Thyroid gland (tissue), 4 donors: Measurements from ENCODE around the gene CREB3L2. TPM values are rescaled to one million over a fixed set of nuclear protein-coding genes. Genes with fewer than 3 reads are reported as not detected.

Experiments
- DNase-seq, 2 donors: peaks; one replicate each; pipeline ENCODE4 v3.0.0-alpha.2; 2019
- H3K27ac ChIP-seq, 3 donors: fragments of 200-600 bp; sonication (generic); 1 replicate in 2 of 3; 2 replicates in 1 of 3; pipeline ENCODE4 v1.5.1; 2016 to 2019; ENCODE audit warnings: mild to moderate bottlenecking in 1 of 3, moderate library complexity in 1 of 3
- H3K27me3 ChIP-seq: fragments of 200-600 bp; sonication (generic); one replicate; pipeline ENCODE4 v1.5.1; 2019
- H3K36me3 ChIP-seq, 2 donors: fragments of 200-600 bp; sonication (generic); one replicate each; pipeline ENCODE4 v1.5.1; 2016 to 2019
- H3K4me1 ChIP-seq, 2 donors: fragments of 200-600 bp; sonication (generic); one replicate each; pipeline ENCODE4 v1.5.1; 2017 to 2019
- H3K4me3 ChIP-seq, 3 donors: fragments of 200-600 bp; sonication (generic); replicated peaks in 1 of 3; 1 replicate in 2 of 3; 2 replicates in 1 of 3; pipeline ENCODE4 v1.5.1; 2016; ENCODE audit warnings: mild to moderate bottlenecking in 1 of 3
- H3K9me3 ChIP-seq: fragments of 200-600 bp; sonication (generic); one replicate; pipeline ENCODE4 v1.5.1; 2017
- POLR2A ChIP-seq, 2 donors: fragments of 450-650 bp; IDR thresholded peaks; one replicate each; pipeline ENCODE4 v1.6.1; 2017; ENCODE audit warnings: antibody characterized with exemption in 2 of 2, mild to moderate bottlenecking in 2 of 2, moderate library complexity in 1 of 2
- WGBS, 2 donors: methylation state at CpG; one replicate each; pipeline ENCODE4 v1.1.5; 2017; 5-methylcytosine and 5-hydroxymethylcytosine counted together
- intact Hi-C: fragments of 100-400 bp; cut with DNase I; formaldehyde crosslinking; loops from one replicate; pipeline ENCODE4 v1.15.1; 2023
- total RNA-seq, 4 donors: library from RNA; depleted of rRNA; stranded (reverse); fragments of >200 nt; gene quantifications; one replicate each; pipeline ENCODE4 v1.2.3, GENCODE V29; 2016
- TF ChIP-seq, protein P1 (sequence below), 6 experiments: fragments of 200-600 bp in 3 of 6; fragments of 450-650 bp in 3 of 6; sonication (generic) in 3 of 6; IDR thresholded peaks; one replicate each; pipeline ENCODE4 v1.5.1; 2016 to 2019; ENCODE audit warnings: antibody characterized with exemption in 6 of 6, mild to moderate bottlenecking in 2 of 6, inconsistent platforms in 1 of 6, moderate library complexity in 1 of 6

Gene CREB3L2
- total RNA-seq, 4 donors from 2014 or later: 86.1 to 143 (median 103) TPM

GRCh38 chr7:137958470-137959431, 43.1 kb downstream of the CREB3L2 start:
- no peaks in the 10 kb centered on the region for H3K9me3 ChIP-seq
- no peaks in the 10 kb centered on the region for H3K36me3 ChIP-seq
- peak; percentile 86 to 88 for DNase-seq
- intact Hi-C loops: no loop called here
- H3K27me3 ChIP-seq: no peaks in the 10 kb centered on the region
- peak overlapping the region; percentile 85 to 98 (median 89) for H3K27ac ChIP-seq
- WGBS, 2 donors: 55 to 60% methylated on average over 4 of the region's 4 CpGs
- H3K4me3 ChIP-seq: no peak overlapping the region
- TF ChIP-seq POLR2A (IDR thresholded peaks at IDR 0.05): peak in 1 of 2 donors; percentile 71
- TF ChIP-seq, protein P1, sequence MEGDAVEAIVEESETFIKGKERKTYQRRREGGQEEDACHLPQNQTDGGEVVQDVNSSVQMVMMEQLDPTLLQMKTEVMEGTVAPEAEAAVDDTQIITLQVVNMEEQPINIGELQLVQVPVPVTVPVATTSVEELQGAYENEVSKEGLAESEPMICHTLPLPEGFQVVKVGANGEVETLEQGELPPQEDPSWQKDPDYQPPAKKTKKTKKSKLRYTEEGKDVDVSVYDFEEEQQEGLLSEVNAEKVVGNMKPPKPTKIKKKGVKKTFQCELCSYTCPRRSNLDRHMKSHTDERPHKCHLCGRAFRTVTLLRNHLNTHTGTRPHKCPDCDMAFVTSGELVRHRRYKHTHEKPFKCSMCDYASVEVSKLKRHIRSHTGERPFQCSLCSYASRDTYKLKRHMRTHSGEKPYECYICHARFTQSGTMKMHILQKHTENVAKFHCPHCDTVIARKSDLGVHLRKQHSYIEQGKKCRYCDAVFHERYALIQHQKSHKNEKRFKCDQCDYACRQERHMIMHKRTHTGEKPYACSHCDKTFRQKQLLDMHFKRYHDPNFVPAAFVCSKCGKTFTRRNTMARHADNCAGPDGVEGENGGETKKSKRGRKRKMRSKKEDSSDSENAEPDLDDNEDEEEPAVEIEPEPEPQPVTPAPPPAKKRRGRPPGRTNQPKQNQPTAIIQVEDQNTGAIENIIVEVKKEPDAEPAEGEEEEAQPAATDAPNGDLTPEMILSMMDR (IDR thresholded peaks at IDR 0.05): no peak
- H3K4me1 ChIP-seq: peaks cover 82 to 96% of the 10 kb centered on the region in 2 donors

DNA sequence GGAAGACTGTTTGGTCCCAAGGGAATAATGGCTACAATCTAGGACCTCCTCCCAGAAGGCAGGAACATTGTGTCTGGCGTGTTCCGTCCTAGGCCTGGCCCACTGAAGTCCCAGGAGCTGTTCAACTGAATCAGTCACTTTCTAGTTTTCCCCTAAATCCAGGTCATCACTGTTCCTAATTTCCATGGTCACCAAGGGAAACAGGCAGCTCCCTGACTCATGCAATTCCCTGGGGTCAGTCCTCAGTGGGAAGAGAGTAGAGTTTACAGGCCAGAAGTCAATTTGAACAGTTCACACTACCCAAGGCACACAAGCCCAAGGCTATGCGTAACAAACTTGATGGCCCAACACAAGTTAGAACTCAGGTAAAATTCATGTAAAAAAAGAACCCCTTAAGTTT, 44.0 kb downstream of the CREB3L2 start:
- Histone ChIP-seq H3K27ac (peak overlapping the region; percentile 85 to 98 (median 89)), H3K27me3 (no peaks in the 10 kb centered on the region), H3K4me1 (peaks cover 82 to 96% of the 10 kb centered on the region in 2 donors), H3K36me3 (no peaks in the 10 kb centered on the region), H3K4me3 (no peak overlapping the region), H3K9me3 (no peaks in the 10 kb centered on the region)
- intact Hi-C loops: no loop called here
- TF ChIP-seq, protein P1 (IDR thresholded peaks at IDR 0.05): no peak
- no peak for TF ChIP-seq POLR2A (IDR thresholded peaks at IDR 0.05)
- DNase-seq: no peak
- WGBS, 2 donors: 83 to 87% methylated on average over 3 of the region's 3 CpGs

- intact Hi-C loops: no loop called here
These were observed 45.3 kb downstream of the CREB3L2 start for GRCh38 chr7:137956591-137956990.

GRCh38 chr7:137956183-137956582, 45.7 kb downstream of the CREB3L2 start:
- intact Hi-C loops: no loop called here
- H3K4me1 ChIP-seq: peaks cover 85 to 96% of the 10 kb centered on the region in 2 donors

More at GRCh38 chr7:137956591-137956990, 45.3 kb downstream of the CREB3L2 start:
- no peak for TF ChIP-seq POLR2A (IDR thresholded peaks at IDR 0.05)
- TF ChIP-seq, protein P1 (IDR thresholded peaks at IDR 0.05): no peak
- WGBS, 2 donors: 92 to 93% methylated on average over 5 of the region's 5 CpGs
- H3K36me3 ChIP-seq: no peaks in the 10 kb centered on the region
- peak overlapping the region; percentile 85 to 98 (median 89) for H3K27ac ChIP-seq
- DNase-seq: no peak
- no peaks in the 10 kb centered on the region for H3K9me3 ChIP-seq
- H3K27me3 ChIP-seq: no peaks in the 10 kb centered on the region
- H3K4me1 ChIP-seq: peaks cover 83 to 96% of the 10 kb centered on the region in 2 donors
- H3K4me3 ChIP-seq: no peak overlapping the region

More at GRCh38 chr7:137956183-137956582, 45.7 kb downstream of the CREB3L2 start:
- no peaks in the 10 kb centered on the region for H3K36me3 ChIP-seq
- WGBS, 2 donors: 75 to 79% methylated on average over 5 of the region's 5 CpGs
- TF ChIP-seq POLR2A (IDR thresholded peaks at IDR 0.05): no peak
- TF ChIP-seq, protein P1 (IDR thresholded peaks at IDR 0.05): no peak
- no peaks in the 10 kb centered on the region for H3K9me3 ChIP-seq
- no peaks in the 10 kb centered on the region for H3K27me3 ChIP-seq
- no peak for DNase-seq
- H3K27ac ChIP-seq: peak overlapping the region; percentile 85 to 98 (median 89)
- H3K4me3 ChIP-seq: no peak overlapping the region
